Right lobe of liver (tissue), 6 donors: ENCODE results near the gene STK10. TPM values are rescaled to one million over a fixed set of nuclear protein-coding genes. Genes with fewer than 3 reads are reported as not detected.

Source experiments
- ATAC-seq, 4 donors: fragments of 200-7000 bp; cut with Tn5 transposase; one replicate each; pipeline ENCODE4 v1.9.1; 2020; ENCODE audit warnings: mild to moderate bottlenecking in 4 of 4, moderate library complexity in 4 of 4
- DNase-seq, 3 donors: peaks; one replicate each; pipeline ENCODE4 v3.0.0-alpha.2; 2020
- H3K27ac ChIP-seq, 3 donors: fragments of 200-600 bp; one replicate each; pipeline ENCODE4 v1.8.0; 2022
- H3K27me3 ChIP-seq, 2 donors: fragments of 200-600 bp; one replicate each; pipeline ENCODE4 v1.8.0; 2022
- H3K36me3 ChIP-seq, 4 donors: fragments of 200-600 bp; sonication (generic) in 1 of 4; one replicate each; pipeline versions ENCODE4 v1.5.1 to v1.8.0; 2017 to 2022; ENCODE audit warnings: control low read depth in 1 of 4
- H3K4me1 ChIP-seq, 4 donors: fragments of 200-600 bp; sonication (generic) in 1 of 4; one replicate each; pipeline versions ENCODE4 v1.5.1 to v1.8.0; 2017 to 2022; ENCODE audit warnings: control low read depth in 1 of 4
- H3K4me3 ChIP-seq, 3 donors: fragments of 200-600 bp; one replicate each; pipeline ENCODE4 v1.8.0; 2022
- H3K9me3 ChIP-seq, 4 donors: fragments of 200-600 bp; sonication (generic) in 1 of 4; one replicate each; pipeline versions ENCODE4 v1.5.1 to v1.8.0; 2017 to 2022; ENCODE audit warnings: control low read depth in 1 of 4
- POLR2A ChIP-seq: fragments of 450-650 bp; IDR thresholded peaks from one replicate; pipeline ENCODE4 v1.6.1; 2017; ENCODE audit warnings: antibody characterized with exemption, mild to moderate bottlenecking
- WGBS: methylation state at CpG from one replicate; pipeline ENCODE4 v1.1.6; 2018; ENCODE audit warnings: low coverage, low lambda C conversion rate; ENCODE audit not compliant: insufficient coverage; ENCODE audit errors: missing lambda C conversion rate; 5-methylcytosine and 5-hydroxymethylcytosine counted together
- intact Hi-C, 2 donors: fragments of 100-400 bp; cut with DNase I; formaldehyde crosslinking; loops; one replicate each; pipeline versions ENCODE4 v1.11.2 to v1.14.1; 2022
- total RNA-seq, 6 experiments: library from RNA; depleted of rRNA in 2 of 6; stranded (reverse); fragments of >200 nt in 2 of 6; fragmentation: NEBNext Ultra II Directional in 3 of 6; extraction: Animal tissue kit (Norgen Biotek cat#: 25700) in 3 of 6; gene quantifications; one replicate each; pipeline versions ENCODE4 v1.1.0 to v1.2.4, GENCODE V29; 2016 to 2023
- TF ChIP-seq, protein P1 (sequence below), 4 donors: fragments of 200-600 bp in 3 of 4; fragments of 450-650 bp in 1 of 4; IDR thresholded peaks; one replicate each; pipeline versions ENCODE4 v1.5.1 to v1.8.0; 2016 to 2022; ENCODE audit warnings: antibody characterized with exemption in 4 of 4, mild to moderate bottlenecking in 2 of 4
- donor health status: DM: no; HTN: yes; CAD: no.
- donor health status: DM: no; HTN: no; CAD: no.
- donor health status: DM: no; HTN: no; CAD: no.
- donor health status: DM: no; HTN: yes; CAD: no.
- donor health status: DM: no; HTN: yes; CAD: no.

STK10 gene
- total RNA-seq, 6 experiments from 2014 or later, result 6.9 to 27.4 (median 9.0) TPM

DNA sequence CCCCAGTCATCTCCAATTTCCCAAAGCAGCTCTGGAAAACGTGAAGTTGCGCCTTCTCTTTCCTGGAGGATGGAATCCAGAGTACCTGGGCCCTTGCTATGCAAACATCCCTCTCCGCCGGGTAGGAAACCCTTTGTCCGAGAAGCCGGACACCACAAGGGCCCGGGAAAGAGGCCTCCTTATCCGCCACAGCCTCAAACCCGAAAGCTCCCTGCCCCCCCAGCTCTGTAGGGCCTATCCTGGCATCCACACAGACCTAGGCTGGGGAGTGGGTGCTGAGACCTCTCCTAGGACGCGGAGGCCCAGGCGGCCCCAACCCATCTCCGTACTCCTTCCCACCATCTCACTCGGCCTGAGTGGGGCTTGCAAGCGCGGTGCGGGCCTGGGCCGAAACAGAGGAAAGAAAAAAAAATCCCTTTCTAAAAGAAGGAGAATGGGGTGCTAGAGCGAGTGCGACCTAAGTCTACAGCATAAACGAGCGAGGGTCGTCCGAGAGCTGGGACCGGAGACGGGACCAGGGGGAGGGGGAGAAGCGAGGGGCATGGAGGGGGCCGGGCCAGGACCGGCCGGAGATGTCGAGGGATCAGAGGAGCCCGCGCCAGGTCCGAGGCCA lies 182.2 kb downstream of the STK10 start:
- Histone ChIP-seq H3K4me3 (peak overlapping the region; percentile 83 to 95 (median 87)), H3K27ac (peak overlapping the region; percentile 96 to 100 (median 98)), H3K36me3 (no peaks in the 10 kb centered on the region), H3K4me1 (peaks cover 0 to 29% (median 19%) of the 10 kb centered on the region in 4 donors), H3K27me3 (no peaks in the 10 kb centered on the region), H3K9me3 (no peaks in the 10 kb centered on the region)
- DNase-seq (peak; percentile 37 to 56 (median 51)), ATAC-seq (peak in 3 of 4 donors; percentile 4 to 7 (median 5))
- intact Hi-C loops, result no loop called here
- 0% methylated on average over 26 of the region's 34 CpGs for WGBS
- no peak for TF ChIP-seq POLR2A
- TF ChIP-seq, protein P1, sequence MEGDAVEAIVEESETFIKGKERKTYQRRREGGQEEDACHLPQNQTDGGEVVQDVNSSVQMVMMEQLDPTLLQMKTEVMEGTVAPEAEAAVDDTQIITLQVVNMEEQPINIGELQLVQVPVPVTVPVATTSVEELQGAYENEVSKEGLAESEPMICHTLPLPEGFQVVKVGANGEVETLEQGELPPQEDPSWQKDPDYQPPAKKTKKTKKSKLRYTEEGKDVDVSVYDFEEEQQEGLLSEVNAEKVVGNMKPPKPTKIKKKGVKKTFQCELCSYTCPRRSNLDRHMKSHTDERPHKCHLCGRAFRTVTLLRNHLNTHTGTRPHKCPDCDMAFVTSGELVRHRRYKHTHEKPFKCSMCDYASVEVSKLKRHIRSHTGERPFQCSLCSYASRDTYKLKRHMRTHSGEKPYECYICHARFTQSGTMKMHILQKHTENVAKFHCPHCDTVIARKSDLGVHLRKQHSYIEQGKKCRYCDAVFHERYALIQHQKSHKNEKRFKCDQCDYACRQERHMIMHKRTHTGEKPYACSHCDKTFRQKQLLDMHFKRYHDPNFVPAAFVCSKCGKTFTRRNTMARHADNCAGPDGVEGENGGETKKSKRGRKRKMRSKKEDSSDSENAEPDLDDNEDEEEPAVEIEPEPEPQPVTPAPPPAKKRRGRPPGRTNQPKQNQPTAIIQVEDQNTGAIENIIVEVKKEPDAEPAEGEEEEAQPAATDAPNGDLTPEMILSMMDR (IDR thresholded peaks at IDR 0.05), result no peak

DNA sequence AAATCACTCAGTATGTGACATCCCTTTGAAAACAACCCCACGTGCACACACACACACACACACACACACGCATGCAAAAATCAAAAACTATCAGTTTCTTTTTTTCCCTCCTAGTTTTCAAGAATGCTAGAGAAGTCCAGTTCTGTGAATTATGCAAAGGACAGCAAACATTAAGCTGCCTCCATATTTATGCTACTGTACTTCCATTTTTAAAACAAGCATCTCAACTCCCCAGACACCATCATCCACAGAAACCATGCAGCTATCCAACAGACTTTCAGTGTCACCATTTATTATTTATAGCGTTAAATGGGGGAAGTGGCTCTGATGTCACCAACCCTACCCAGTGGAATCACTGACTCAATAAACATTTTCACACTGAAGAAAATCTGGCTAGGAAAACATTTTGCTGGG lies 183.2 kb downstream of the STK10 start:
- Histone ChIP-seq H3K9me3 (no peaks in the 10 kb centered on the region), H3K27me3 (no peaks in the 10 kb centered on the region), H3K4me3 (peak overlapping the region; percentile 83 to 95 (median 87)), H3K27ac (peak overlapping the region in 2 of 3 donors; percentile 96 to 98), H3K4me1 (peaks cover 0 to 29% (median 19%) of the 10 kb centered on the region in 4 donors), H3K36me3 (no peaks in the 10 kb centered on the region)
- TF ChIP-seq POLR2A, result no peak
- TF ChIP-seq, protein P1 (IDR thresholded peaks at IDR 0.05), result no peak
- intact Hi-C loops, result no loop called here
- DNase-seq (no peak), ATAC-seq (no peak)
- WGBS, result 12% methylated on average over 3 of the region's 3 CpGs

DNA sequence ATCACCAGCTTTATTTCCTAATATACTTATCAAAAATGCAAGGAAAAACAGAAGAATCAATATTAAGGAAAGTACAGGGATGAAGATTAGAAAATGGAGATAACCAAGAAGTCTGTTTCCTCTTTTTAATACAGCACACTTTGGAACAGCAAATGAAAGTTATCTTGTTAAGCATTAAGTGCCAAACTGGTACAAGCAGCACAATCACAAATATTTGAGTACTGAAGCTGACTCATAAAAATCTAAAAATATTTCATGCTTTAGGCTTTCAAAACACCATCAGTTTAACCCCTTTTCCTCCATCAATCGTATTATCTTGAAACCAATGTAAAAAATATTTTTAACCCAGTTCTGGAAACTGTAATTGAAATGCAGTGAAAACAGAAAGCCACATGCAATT lies 184.3 kb downstream of the STK10 start:
- 0% methylated on average over 1 of the region's 1 CpG for WGBS
- ATAC-seq (no peak), DNase-seq (no peak)
- H3K27me3 ChIP-seq, result no peaks in the 10 kb centered on the region
- no peaks in the 10 kb centered on the region for H3K36me3 ChIP-seq
- H3K27ac ChIP-seq, result no peak overlapping the region
- H3K4me3 ChIP-seq, result no peak overlapping the region
- H3K9me3 ChIP-seq, result no peaks in the 10 kb centered on the region
- TF ChIP-seq POLR2A, result no peak
- TF ChIP-seq, protein P1 (IDR thresholded peaks at IDR 0.05), result no peak
- intact Hi-C loops, result no loop called here
- H3K4me1 ChIP-seq, result peaks cover 0 to 29% (median 19%) of the 10 kb centered on the region in 4 donors

DNA sequence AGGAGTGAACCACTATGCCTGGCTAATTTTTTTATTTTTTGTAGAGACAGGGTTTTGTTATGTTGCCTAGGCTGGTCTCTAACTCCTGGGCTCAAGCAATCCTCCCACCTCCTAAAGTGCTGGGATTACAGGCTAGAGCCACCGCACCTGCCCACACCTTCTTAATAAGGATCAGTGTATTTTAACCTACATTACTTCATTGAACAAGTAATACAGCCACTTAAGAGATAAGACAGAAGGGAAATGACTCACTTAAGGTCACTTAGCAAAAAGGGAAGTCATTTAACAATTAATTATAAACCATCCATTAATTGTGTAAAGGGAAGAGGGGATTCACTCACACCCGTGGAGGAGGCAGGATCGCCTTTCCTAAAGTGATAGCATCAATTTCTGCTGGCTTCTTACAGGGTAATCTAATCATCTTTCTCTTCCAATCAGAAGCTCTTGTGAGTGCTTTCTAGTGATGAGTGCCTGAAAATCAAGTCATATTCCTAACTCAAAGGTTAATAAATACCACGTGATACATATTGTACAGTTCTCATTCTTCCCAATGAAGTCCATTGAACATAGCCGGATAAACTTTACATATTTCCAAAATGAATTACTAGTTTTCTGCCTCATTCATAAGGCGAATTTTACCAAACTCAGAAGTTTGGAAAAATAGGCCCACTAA lies 185.0 kb downstream of the STK10 start:
- no peak for ATAC-seq
- H3K36me3 ChIP-seq, result no peaks in the 10 kb centered on the region
- intact Hi-C loops, result no loop called here

More for the DNA sequence above, 185.0 kb downstream of the STK10 start:
- Histone ChIP-seq H3K27ac (peak overlapping the region in 1 of 3 donors; percentile 10), H3K4me3 (no peak overlapping the region), H3K4me1 (peaks cover 0 to 29% (median 19%) of the 10 kb centered on the region in 4 donors), H3K9me3 (no peaks in the 10 kb centered on the region), H3K27me3 (no peaks in the 10 kb centered on the region)
- 70% methylated on average over 6 of the region's 6 CpGs for WGBS
- no peak for DNase-seq
- TF ChIP-seq, protein P1 (IDR thresholded peaks at IDR 0.05), result no peak
- TF ChIP-seq POLR2A, result no peak
